Epithelial cell of esophagus (primary cell): ENCODE results near the gene KNL1.
"Not testable (repeated sequence)": the region's sequence is repeated elsewhere in the genome, so short reads cannot be mapped to it uniquely, and the experiment has no call there.

Source experiments
- DNase-seq: peaks from one replicate; pipeline ENCODE4 v3.0.0; 2010; ENCODE audit warnings: low read depth
- H3K4me3 ChIP-seq: 2 replicates; pipeline ENCODE4 v1.5.1; 2011; ENCODE audit warnings: mild to moderate bottlenecking, low read length, control low read depth
- CTCF ChIP-seq: IDR thresholded peaks from 2 replicates; pipeline ENCODE4 v1.5.1; 2011; ENCODE audit warnings: low read depth, mild to moderate bottlenecking, low read length, control low read depth, inconsistent platforms; ENCODE audit not compliant: insufficient read depth; ENCODE audit errors: missing control alignments

Gene KNL1

DNA sequence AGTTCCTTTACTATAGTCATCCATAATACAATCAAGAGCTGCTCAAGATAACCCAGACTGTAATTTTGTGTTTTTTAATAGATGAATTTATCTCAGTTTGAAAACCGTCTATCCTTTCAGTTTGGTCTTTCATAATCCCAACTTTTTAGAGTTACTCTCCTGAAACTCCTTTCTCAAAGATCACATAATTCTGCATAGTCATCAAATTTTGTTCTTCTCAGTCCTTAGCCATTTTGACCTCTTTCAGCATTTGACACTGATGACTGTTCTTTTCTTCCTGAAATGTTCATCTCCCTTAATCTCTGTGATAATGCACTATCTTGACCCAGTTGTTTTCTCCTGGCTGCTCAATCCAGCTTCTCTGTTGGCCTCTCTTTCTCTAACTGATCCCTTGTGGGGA is 53.5 kb downstream of the KNL1 start:
- TF ChIP-seq CTCF: no peak
- DNase-seq: no peak
- H3K4me3 ChIP-seq: no peak overlapping the region

DNA sequence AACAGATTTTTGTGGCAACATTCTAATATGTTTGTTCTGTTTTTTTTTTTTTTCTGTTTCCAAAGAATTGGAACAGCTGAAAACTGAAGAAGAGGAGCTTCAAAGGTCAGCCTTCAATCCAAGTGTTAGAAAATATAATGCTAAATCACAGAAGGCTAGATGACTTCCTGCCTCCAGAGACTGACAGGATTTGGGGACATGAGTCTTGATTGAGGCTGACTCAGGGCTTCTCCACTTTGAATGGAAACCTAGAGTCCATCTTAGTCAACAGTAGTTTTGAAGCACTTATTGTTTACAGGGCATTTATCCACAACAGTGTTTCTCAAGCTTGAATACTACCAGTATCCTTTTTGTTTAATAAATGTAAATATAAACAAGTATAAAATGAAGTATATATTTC is 56.4 kb downstream of the KNL1 start:
- no peak for TF ChIP-seq CTCF
- no peak overlapping the region for H3K4me3 ChIP-seq
- no peak for DNase-seq

DNA sequence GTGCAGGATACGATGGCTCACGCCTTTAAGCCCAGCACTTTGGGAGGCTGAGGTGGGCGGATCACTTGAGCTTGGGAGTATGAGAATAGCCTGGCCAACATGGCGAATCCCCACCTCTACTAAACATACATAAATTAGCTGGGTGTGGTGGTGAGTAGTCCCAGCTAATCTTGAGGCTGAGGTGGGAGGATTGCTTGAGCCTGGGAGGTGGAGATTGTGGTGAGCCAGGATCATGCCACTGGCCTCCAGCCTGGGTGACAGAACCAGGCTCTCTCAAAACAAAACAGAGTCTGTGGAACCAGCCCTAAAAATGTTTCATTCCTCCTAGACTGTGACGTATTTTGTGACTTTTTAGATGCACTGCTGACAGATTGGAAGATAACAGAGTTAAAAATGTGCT is 66.6 kb downstream of the KNL1 start:
- TF ChIP-seq CTCF: no peak
- no peak overlapping the region for H3K4me3 ChIP-seq
- no peak for DNase-seq

GRCh38 chr15:40664909-40665308 is 70.9 kb downstream of the KNL1 start:
- DNase-seq: no peak
- TF ChIP-seq CTCF: no peak
- no peak overlapping the region for H3K4me3 ChIP-seq

DNA sequence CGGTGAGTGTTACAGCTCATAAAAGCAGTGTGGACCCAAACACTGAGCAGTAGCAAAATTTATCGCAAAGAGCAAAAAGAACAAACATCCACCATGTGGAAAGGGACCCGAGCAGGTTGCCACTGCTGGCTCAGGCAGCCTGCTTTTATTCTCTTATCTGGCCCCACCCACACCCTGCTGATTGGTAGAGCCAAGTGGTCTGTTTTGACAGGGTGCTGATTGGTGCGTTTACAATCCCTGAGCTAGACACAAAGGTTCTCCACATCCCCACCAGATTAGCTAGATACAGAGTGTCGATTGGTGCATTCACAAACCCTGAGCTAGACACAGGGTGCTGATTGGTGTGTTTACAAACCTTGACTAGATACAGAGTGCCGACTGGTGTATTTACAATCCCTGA is 82.2 kb downstream of the KNL1 start:
- not testable (repeated sequence) for H3K4me3 ChIP-seq, DNase-seq

GRCh38 chr15:40676906-40677305 is 82.9 kb downstream of the KNL1 start:
- not testable (repeated sequence) for H3K4me3 ChIP-seq, DNase-seq

- no peak for TF ChIP-seq CTCF
- no peak for DNase-seq
- H3K4me3 ChIP-seq: no peak overlapping the region
Observed at GRCh38 chr15:40680151-40680550, 86.1 kb downstream of the KNL1 start.

GRCh38 chr15:40680959-40681358 is 86.9 kb downstream of the KNL1 start:
- H3K4me3 ChIP-seq: not testable (repeated sequence)

DNA sequence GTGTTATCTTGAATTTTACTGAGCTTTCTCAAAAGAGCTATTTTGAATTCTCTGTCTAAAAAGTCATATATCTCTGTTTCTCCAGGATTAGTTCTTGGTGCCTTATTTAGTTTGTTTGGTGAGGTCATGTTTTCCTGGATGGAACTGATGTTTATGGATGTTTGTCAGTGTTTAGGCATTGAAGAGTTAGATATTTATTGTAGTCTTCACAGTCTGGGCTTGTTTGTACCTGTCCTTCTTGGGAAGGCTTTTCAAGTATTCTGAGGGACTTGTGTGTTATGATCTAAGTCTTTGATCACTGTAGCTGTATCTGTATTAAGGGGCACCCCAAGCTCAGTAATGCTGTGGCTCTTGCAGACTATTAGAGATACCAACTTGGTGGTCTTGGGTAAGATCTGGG is 90.3 kb downstream of the KNL1 start:
- peak; percentile 64 for DNase-seq
- H3K4me3 ChIP-seq: no peak overlapping the region
- TF ChIP-seq CTCF: no peak

More at GRCh38 chr15:40680959-40681358, 86.9 kb downstream of the KNL1 start:
- DNase-seq: not testable (repeated sequence)
